ENCODE results near the gene PNMA1.

PNMA1 gene

DNA sequence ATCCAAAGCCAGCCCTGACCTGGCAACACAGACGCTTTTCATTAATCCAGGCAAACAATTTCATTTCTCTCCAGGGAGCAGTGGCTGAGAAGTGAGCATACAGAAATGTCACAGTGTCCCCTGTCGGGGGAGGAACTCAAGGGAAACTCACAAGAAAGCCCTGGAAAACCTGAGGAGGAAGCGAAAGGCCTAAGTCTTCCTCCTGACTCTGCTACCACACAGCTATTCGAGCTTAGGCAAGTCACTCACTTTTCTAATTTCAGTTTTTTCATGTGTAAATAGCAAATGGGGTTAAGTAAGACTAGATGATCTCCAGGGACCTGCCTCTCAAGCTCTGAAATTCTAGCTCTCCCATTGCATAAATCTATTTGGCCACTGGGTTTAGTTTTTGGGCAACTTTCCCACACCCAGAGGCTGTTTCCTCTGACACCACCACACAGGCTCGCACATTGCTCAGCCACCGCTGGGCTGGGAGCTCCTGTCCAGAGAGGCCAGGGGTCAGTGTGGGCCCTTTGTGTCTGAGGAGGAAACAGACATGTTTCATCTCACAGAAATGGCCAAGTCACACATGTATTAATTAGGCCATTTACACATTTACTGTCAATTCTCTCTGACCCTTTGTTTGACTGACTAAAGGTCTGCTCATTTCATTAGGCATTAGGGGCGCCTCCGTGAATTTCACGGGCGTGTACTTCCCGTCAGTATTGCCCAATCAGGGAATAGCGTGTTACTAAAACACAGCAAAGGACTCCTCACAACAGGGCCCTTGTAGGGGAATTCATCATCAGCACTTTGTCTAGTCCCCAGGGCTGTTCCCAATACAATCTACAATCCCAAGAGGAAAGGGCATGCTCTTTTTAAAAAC is 9.8 kb upstream of the PNMA1 start:
- TF ChIP-seq, protein P1, sequence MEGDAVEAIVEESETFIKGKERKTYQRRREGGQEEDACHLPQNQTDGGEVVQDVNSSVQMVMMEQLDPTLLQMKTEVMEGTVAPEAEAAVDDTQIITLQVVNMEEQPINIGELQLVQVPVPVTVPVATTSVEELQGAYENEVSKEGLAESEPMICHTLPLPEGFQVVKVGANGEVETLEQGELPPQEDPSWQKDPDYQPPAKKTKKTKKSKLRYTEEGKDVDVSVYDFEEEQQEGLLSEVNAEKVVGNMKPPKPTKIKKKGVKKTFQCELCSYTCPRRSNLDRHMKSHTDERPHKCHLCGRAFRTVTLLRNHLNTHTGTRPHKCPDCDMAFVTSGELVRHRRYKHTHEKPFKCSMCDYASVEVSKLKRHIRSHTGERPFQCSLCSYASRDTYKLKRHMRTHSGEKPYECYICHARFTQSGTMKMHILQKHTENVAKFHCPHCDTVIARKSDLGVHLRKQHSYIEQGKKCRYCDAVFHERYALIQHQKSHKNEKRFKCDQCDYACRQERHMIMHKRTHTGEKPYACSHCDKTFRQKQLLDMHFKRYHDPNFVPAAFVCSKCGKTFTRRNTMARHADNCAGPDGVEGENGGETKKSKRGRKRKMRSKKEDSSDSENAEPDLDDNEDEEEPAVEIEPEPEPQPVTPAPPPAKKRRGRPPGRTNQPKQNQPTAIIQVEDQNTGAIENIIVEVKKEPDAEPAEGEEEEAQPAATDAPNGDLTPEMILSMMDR (IDR thresholded peaks at IDR 0.05; ENCODE audit: low read depth, low read length), result no peak
- peak; percentile 98 for DNase-seq (ENCODE audit: extremely low read depth, low read depth)

DNA sequence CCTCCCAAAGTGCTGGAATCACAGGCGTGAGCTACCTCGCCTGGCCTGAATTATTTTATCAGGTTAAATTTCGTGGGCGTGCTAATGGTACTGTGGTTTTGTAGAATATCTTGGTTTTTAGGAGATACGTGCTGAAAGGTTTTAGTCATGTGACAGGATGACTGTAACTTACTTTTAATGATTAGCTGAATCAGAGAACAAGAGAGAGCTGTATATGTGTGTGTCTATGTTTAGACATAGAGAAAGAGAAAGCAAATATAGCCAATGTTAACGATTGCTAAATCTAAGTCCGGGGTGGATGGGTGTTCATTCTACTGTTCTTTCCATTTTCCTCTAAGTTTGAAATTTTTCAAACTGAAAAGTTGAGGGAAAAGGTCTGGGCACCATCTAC is 9.2 kb upstream of the PNMA1 start:
- TF ChIP-seq, protein P1 (IDR thresholded peaks at IDR 0.05; ENCODE audit: low read depth, low read length), result no peak
- DNase-seq (ENCODE audit: extremely low read depth, low read depth), result no peak

DNA sequence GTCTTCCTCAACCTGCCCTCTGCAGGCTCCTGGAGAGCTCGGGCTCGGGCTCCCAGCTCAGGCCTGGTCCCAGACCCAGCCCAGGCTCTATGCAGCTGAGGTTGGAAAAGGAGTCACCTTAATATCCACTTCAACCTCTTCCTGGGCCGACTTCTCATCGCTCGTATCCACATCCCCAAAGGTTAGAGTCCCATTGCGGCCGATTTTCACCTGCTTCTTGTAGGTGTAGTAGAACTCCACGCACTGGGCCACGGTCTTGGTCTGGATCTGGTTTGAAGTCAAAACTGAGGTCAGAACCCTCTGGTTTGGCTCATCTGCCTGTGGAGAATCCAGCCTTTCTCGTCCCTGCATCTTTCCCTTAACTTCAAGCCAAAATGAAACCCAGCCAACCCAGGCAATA is 8.4 kb upstream of the PNMA1 start:
- no peak for DNase-seq (ENCODE audit: extremely low read depth, low read depth)
- TF ChIP-seq, protein P1 (IDR thresholded peaks at IDR 0.05; ENCODE audit: low read depth, low read length), result no peak

DNA sequence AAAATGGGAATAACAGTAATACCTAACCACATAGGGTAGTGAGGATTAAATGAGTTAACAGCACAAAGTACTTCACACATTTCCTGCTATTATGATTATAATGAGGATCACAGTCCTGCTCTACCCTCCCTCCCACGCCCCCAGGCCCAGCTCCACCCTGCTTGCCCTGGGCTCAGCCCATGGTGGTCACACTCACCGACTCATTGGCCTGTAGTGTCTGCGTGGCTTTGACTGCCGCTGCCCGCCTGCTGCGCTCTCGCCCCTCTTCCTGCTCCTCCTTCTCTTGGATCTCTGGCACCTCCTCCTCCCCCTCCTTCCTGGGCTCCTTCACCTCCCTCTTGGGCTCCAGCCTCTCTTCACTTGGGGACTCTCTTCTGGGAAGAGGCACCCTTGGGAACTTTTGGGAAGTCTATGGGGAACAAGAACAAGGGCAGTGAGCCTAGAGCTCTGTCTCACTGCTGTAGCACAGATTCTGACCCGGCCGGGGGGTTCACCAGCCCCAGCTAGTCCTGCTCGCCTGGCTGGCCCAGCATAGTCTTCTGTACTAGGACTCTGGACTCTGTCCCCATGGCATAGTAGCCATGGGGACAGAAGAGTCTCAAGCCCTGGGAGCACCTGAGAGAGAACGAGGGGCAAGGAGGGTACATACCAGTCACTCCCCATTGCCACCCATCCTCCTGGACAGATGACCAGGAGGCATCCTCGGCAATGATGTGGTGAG is 7.1 kb upstream of the PNMA1 start:
- TF ChIP-seq, protein P1 (IDR thresholded peaks at IDR 0.05; ENCODE audit: low read depth, low read length), result no peak
- no peak for DNase-seq (ENCODE audit: extremely low read depth, low read depth)

DNA sequence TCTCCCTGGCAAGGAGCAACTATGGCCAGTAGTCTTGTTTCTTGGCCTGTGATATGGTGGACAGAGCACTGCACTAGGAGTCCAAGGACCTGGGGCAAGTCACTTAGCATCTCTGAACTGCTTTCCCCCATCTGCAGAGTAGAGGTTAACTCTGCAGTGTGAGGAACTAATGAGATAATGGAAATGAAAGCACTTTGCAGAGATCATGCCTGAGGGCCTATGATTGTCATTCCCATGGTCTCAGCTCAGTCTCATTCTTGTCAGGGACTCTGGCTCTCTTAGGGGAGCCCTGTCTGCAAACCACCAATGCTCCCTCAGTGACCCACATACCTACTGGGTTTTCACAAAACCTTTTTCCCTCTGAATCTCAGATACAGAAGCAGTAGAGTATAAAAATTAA is 6.5 kb upstream of the PNMA1 start:
- TF ChIP-seq, protein P1 (IDR thresholded peaks at IDR 0.05; ENCODE audit: low read depth, low read length), result no peak
- no peak for DNase-seq (ENCODE audit: extremely low read depth, low read depth)

DNA sequence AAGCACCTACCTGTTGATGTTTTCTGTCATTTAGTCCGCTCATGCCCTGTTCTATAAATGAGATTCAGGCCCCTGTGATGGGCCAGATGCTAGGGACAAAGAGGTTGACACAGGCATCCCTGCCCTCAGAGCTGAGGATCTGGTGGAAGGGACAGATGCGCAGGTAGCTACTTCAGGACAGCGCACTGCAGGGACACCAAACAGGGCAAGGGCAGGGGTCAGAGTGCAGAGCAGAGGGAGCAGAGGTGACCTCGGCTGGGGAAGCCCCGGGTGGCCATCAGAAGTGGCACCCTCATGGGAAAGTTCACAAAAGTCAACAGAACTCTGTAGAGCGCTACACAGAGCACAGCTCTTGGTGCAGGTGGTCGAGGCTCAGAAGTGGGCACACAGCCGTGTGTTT is 5.6 kb upstream of the PNMA1 start:
- TF ChIP-seq, protein P1 (IDR thresholded peaks at IDR 0.05; ENCODE audit: low read depth, low read length), result no peak
- no peak for DNase-seq (ENCODE audit: extremely low read depth, low read depth)

DNA sequence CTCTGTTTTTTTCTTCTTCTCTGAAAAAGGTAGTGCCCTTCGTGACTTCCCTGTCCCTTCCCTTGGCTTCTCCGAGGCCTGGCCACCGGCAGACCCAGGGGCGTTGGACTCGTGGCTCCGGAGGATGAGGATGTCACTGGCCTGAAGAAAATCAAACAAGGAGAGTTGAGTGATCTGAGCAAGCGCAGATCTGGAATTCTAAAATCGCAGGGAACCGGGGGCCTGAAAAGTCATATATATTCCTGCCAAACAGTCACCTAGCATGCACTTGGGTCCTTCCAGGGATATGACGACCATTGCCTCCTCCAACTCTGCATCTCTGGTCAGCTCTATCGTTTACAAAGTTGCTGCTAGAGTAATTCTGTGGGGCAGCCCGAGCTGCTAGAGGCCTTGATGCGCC is 5.2 kb upstream of the PNMA1 start:
- TF ChIP-seq, protein P1 (IDR thresholded peaks at IDR 0.05; ENCODE audit: low read depth, low read length), result no peak

More for the DNA sequence above, 5.2 kb upstream of the PNMA1 start:
- DNase-seq (ENCODE audit: extremely low read depth, low read depth), result no peak

All from AG09319 (cell line).